Right lobe of liver (tissue), 4 donors: Measurements from ENCODE around the gene SLC39A2.
"Not testable (repeated sequence)": the region's sequence is repeated elsewhere in the genome, so short reads cannot be mapped to it uniquely, and the experiment has no call there.

Experiments used
- CTCF ChIP-seq, 4 donors: fragments of 200-600 bp in 3 of 4; fragments of 450-650 bp in 1 of 4; IDR thresholded peaks; one replicate each; pipeline versions ENCODE4 v1.5.1 to v1.8.0; 2016 to 2022; ENCODE audit warnings: antibody characterized with exemption in 4 of 4, mild to moderate bottlenecking in 2 of 4
- POLR2A ChIP-seq: fragments of 450-650 bp; IDR thresholded peaks from one replicate; pipeline ENCODE4 v1.6.1; 2017; ENCODE audit warnings: antibody characterized with exemption, mild to moderate bottlenecking
- donor health status: DM: no; HTN: no; CAD: no.
- donor health status: DM: no; HTN: no; CAD: no.
- donor health status: DM: no; HTN: yes; CAD: no.

GRCh38 chr14:21009721-21010120, 10.6 kb downstream of the SLC39A2 start:
- not testable (repeated sequence) for TF ChIP-seq CTCF (IDR thresholded peaks at IDR 0.05); POLR2A
